ENCODE results near the gene NDUFS8.
A peak's percentile ranks its signal among the peaks of the same experiment; 100 is the strongest.

Gene NDUFS8

DNA sequence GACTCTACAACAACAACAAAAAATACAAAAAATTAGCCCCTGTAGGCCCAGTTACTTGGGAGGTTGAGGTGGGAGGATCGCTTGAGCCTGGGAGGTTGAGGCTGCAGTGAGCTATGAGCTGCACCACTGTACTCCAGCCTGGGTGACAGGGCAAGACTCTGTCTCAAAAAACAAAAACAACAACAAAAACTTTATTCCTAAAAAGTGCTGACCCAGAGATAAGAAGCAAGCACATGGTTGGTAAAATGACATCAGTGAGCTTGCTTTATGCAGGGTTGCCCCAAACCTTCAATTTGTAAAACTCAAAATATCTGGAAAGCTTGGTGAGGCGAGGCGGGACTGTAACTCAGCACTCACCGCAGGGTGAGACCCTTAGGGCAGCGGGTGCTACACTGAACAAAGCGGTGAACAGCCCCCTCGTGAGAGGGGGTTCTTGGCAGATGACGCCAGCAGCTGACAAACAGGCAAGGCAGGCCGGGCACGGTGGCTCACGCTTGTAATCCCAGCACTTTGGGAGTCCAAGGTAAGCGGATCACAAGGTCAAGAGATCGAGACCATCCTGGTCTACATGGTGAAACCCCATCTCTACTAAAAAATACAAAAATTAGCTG, 4.9 kb downstream of the NDUFS8 start:
- DNase-seq (ENCODE audit: insufficient read length, low spot score) (no peak), FAIRE-seq (no peak)

DNA sequence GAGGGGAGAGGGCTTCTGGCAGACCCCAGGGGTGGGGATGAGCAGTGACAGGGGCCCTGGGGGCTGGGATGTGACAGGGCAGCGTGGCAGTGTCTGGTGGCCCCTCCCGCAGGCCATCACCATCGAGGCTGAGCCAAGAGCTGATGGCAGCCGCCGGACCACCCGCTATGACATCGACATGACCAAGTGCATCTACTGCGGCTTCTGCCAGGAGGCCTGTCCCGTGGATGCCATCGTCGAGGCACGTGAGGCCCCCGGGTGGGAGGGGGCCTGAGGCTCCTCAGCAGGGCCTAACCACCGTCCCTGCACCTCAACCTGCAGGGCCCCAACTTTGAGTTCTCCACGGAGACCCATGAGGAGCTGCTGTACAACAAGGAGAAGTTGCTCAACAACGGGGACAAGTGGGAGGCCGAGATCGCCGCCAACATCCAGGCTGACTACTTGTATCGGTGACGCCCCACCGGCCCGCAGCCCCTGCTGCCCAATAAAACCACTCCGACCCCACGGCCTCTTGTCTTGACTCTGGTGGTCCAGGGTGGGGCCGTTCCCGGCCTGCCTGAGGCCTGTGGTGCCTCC, 5.7 kb downstream of the NDUFS8 start:
- FAIRE-seq (no peak), DNase-seq (ENCODE audit: insufficient read length, low spot score) (no peak)

DNA sequence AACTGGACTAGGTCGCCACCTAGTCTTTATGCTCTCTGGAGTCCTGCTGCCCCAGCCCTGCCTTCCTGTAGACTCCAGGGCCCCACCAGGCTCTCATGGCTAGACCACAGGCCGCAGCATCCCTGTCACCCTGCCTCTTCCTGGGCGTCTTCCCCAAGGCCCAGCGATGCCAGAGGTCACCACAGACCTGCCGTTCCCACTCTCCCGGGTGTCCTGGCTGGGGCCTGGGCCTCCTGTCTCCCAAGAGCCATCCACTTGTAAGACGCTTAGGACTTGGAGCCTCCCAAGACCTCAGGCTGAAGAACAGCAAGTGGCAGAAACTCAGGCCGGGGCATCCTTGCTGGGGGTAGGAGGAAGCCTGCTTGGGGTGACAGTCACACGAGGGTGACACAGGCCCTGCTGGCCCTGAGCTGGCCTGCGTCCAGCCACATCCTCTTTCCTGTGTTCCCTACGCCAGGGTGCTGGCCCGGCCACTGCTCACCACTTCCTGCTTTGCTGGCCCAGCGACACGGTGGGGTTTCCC, 6.3 kb downstream of the NDUFS8 start:
- DNase-seq (ENCODE audit: insufficient read length, low spot score) (no peak), FAIRE-seq (no peak)

DNA sequence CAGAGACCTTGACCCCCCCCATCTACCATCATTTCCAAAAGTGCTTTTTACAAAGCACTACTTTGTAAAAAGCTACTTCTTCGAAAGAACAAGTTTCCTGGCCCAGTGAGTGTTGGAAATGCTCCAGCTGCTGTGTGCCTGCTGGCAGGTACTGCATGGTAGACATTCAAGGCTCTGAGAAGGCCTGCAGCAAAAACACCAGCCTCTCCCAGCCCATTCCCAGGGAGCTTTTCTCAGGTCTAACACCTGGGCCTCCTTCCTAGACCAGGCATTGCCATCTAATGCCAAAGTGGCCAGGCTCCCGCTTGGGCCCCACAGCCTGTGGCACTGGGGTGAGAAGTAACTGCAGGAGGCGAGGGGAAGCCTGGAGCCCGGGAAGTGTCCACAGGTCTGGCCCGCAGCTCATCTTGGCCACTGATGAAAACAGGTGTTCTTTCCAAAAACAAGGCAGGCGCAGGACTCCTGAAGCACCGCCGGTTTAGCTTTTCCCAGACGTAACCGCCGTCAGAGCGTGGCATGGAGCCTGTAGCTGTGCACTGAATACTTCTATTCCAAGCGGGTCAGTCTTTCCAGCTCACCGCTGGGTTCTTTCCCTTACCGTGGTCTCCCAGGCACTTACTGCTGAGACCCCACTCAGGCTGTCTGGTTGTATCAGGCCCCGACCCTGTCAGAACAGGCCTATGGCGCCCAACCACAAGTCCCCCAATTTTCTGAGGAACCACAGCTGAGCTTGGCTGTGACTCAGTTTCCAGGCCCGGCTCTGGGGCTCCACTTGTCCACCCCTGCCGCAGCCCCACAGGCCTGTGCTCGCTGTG, 7.1 kb downstream of the NDUFS8 start:
- no peak for FAIRE-seq

DNA sequence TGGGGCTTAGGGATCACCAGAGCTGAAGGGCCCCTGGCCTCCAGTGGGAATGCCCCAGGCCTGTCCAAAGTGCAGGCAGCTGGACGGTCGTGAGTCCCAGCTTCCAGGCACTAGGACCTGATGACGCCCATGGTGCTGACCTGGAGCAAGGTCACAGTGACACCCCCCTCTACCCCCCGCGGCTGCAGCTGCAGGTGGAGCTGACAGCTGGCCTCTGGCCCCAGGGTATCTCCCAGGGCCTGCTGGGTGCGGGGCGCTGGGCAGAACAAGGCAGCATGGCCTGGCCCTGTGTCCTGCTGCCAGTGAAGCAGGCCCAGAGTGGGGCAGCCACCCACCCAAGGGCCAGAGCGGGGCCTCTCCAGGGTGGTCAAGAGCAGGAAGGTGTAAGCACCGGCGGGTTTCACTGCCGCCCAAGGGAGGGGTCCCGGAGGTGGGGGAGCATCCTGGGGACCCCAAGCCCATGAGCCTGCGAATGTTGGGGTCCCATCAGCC, 7.8 kb downstream of the NDUFS8 start:
- DNase-seq (ENCODE audit: insufficient read length, low spot score) (no peak), FAIRE-seq (no peak)

More for the DNA sequence above, 7.1 kb downstream of the NDUFS8 start:
- DNase-seq (ENCODE audit: insufficient read length, low spot score) = no peak

GRCh38 chr11:68038718-68039525, 8.4 kb downstream of the NDUFS8 start, which contains the start of gene TCIRG1:
Gene TCIRG1 (plus strand): TSS chr11:68039025. CDS start chr11:68041272, 2,247 bp downstream.
- peak; percentile 33 for FAIRE-seq
- DNase-seq (ENCODE audit: insufficient read length, low spot score) = peak; percentile 90

GRCh38 chr11:68039526-68040086, 9.1 kb downstream of the NDUFS8 start:
- FAIRE-seq (peak; percentile 8), DNase-seq (ENCODE audit: insufficient read length, low spot score) (no peak)

DNA sequence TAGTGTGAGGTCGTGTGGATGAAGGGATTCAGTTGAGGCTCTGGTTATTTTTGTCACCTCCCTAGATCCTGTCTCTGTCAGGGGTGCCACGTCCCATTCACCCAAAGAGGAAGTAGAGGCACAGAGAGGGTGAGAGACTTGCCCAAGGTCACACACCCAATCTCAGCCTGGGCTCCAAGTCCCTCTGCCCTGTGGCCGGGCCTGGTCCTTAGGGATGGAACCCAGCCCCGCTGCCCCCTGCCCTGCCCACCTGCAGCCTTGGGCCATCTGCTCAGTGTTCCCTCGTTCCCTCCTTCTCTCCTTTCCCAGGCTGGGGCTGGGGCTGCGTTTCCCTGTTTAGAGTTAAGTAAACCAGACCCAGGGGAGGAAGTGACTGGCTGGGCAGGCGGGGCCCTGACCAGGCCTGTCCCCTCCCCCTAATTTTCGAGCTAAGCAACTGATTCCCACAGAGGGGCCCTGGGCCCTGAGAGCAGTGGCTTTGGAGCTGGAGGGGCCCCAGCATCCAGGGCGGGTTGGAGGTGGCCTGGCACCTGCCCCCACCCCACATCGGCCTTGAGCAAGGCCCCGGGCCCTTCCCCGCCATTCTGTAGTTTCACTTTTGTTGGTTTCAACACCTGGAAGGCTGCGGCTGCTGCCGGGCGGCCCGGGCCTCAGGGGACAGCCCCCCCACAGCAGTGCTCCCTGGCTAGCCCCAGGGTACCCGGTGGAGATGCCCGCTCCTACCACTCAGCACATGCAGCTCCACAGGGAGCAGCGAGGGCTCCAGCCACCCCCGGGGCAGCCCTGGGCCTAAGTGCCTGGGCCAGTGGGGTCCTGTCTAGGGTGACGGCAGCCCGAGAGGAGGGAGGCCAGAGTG, 9.8 kb downstream of the NDUFS8 start:
- DNase-seq (ENCODE audit: insufficient read length, low spot score) = peak; percentile 97
- FAIRE-seq = peak; percentile 90

DNA sequence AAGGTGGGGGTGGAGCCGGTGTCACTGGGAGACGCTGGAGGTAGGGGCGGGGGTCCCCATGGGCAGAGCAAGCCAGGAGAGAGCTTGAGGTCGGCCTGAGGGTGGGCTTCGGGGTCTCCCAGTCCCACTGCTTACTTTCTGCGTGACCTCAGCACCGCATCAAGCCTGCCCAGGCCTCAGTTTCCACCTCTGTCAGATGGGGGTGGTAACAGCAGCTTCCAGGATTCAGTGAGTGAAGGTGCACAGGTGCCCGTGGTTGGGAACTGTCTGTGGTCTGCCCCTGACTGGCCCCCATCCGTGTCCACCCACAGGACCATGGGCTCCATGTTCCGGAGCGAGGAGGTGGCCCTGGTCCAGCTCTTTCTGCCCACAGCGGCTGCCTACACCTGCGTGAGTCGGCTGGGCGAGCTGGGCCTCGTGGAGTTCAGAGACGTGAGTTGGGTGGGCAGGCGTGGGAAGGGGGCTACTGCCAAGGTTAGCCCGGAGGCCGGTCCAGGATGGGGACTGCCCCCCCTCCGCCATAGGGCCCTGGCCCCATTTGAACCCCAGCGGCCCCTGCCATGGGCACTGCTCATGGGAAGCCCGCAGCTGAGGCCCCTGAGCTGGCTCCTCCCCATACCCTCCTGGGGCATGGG, 10.6 kb downstream of the NDUFS8 start:
- FAIRE-seq = no peak
- DNase-seq (ENCODE audit: insufficient read length, low spot score) = no peak

DNA sequence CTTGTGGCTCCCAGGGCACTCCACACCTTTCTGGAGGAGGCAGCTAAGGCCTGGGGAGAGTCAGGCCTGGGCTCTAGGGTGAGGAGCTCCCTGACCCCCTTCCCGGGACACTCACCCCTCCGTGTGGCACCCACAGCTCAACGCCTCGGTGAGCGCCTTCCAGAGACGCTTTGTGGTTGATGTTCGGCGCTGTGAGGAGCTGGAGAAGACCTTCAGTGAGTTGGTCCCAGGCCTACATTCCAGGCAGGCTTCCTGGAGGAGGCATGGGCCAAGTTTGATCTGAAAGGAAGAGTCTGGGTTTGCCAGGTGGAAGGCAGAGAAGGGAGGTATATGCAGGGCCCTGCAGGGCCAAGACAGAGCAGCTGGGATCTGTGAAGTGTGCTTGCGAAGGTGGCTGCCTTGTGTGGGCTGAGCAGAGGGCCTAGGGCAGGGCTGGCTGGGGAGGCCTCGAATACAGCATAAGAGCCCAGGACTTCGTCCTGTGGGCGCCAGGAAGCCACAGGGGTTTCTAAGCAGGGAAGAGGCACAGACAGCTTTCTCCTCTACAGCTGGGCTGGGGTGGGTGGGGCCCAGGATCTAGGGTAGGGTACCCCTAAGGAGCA, 11.2 kb downstream of the NDUFS8 start:
- FAIRE-seq (no peak), DNase-seq (ENCODE audit: insufficient read length, low spot score) (no peak)

GRCh38 chr11:68042219-68043028, 11.9 kb downstream of the NDUFS8 start:
- no peak for DNase-seq (ENCODE audit: insufficient read length, low spot score)
- no peak for FAIRE-seq

- DNase-seq (ENCODE audit: insufficient read length, low spot score) = no peak
- no peak for FAIRE-seq
These were observed 12.5 kb downstream of the NDUFS8 start for GRCh38 chr11:68043029-68043348.

DNA sequence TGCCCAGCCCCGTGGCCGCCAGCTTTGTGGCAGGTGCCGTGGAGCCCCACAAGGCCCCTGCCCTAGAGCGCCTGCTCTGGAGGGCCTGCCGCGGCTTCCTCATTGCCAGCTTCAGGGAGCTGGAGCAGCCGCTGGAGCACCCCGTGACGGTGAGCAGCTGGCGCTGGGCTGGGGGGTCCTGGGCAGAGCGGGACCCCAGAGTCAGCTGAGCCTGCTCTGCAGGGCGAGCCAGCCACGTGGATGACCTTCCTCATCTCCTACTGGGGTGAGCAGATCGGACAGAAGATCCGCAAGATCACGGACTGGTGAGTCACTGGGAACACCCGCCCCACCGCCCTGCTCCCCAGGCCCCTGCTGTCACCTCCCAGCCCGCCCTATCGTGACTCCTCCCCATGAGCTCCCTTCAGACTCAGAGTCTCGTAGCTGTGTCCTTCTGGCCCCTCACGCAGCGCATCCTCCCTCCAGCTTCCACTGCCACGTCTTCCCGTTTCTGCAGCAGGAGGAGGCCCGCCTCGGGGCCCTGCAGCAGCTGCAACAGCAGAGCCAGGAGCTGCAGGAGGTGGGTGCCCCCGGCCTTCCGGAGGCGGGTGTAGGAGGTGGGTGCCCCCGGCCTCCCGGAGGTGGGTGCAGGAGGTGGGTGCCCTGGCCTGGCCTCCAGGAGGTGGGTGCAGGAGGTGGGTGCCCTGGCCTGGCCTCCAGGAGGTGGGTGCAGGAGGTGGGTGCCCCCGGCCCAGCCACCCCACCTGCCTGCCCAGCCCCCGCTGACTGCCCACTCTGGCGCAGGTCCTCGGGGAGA, 13.1 kb downstream of the NDUFS8 start:
- DNase-seq (ENCODE audit: insufficient read length, low spot score) (no peak), FAIRE-seq (no peak)

GRCh38 chr11:68044145-68044813, 13.8 kb downstream of the NDUFS8 start:
- no peak for DNase-seq (ENCODE audit: insufficient read length, low spot score)

GRCh38 chr11:68044898-68045351, 14.4 kb downstream of the NDUFS8 start:
- FAIRE-seq (no peak), DNase-seq (ENCODE audit: insufficient read length, low spot score) (no peak)

More at GRCh38 chr11:68044145-68044813, 13.8 kb downstream of the NDUFS8 start:
- no peak for FAIRE-seq

Measured in GM19239 (cell line).